GM21737 (cell line): ENCODE measurements around the gene CEP41.
"Not testable (repeated sequence)": the region's sequence is repeated elsewhere in the genome, so short reads cannot be mapped to it uniquely, and the experiment has no call there.

Source experiments
- ATAC-seq: cut with Tn5 transposase; IDR thresholded peaks from one replicate; pipeline ENCODE4 v1.9.1; 2021; ENCODE audit warnings: mild to moderate bottlenecking, moderate library complexity; ENCODE audit not compliant: unreplicated experiment

The CEP41 gene

DNA sequence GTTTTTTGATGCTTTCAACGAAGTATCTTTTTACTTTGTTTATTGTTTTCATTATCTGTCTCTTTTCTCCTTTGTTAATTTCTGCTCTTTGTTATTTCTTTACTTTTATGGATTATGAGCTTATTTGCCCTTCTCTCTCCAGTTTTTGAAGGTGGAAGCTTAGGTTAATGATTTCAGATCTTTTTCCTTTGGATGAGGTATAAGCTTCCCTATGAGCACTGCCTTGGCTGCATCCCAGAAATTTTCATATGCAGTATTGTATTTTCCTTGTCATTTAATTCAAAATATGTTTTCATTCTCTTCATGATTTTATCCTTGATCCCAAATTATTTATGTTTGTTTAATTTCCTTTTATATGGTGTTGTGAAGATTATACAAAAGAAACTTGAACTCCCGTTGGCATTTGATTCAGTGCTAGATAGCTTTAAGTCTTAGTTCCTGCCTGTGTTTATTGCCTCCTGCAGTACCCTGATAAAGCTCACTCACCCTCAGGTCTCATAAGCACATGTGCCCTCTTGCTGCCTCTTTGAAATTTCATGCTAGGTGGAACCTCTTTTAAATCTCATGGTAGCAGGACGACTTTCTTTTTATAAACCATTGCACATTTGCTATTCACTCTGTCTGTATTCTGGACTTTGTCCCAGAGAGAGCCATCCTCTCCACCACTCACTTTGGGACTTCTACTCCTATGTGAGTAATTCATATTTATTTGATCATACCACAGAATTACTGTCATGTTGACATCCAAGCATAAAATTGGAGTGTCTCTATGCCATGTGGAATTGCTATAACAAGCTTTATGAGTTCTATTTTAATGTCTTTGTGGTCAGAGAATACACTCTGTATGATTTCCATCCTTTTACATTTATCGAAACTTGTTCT, 23.0 kb upstream of the CEP41 start:
- ATAC-seq = no peak

DNA sequence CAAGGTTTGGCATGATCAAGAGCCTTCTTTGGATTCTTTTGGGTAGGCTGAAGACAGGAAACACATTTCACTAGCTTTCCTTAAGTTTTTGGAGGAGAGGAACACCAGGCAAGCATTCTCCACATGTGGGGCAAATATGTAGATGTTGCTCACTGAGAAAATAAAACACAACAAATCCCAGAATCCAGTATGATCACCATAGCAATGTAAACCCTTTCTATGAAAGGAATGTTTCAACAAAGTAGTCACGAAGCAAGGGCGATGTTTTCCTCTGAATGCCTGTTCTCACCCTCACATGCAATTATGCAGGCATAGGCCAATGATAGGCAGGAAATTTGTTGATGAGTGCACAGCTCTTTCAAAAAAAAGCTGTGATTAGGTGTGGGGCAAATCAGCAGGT, 20.5 kb upstream of the CEP41 start:
- ATAC-seq = no peak

DNA sequence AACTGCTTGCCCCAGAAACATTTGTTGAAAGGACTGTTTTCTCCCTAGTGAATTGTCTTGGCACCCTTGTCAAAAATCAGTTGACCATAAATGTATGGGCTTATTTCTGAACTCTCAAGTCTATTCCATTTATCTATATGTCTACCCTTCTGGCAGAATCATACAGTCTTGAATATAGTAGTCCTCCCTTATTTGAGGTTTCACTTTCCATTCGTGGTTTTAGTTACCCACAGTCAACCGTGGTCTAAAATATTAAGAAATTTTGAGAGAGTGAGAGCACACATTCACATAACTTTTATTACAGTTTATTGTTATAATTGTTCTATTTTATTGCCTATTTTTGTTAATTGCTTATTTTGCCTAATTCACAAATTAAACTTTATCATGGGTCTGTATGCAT, 17.4 kb upstream of the CEP41 start:
- no peak for ATAC-seq

DNA sequence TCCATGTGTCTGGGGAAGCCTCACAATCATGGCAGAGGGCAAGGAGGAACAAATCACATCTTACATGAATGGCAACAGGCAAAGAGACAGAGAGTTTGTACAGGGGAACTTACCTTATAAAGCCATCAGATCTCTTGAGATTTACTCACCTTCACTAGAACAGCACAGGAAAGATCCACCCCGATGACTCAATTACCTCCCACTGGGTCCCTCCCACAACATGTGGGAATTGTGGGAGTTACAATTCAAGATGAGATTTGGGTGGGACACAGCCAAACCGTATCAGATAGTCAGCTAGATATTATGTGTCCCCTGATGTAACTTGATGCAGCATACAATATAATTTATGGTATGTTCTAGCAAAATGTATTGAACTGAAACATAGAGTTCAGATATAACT, 14.1 kb upstream of the CEP41 start:
- ATAC-seq = no peak

DNA sequence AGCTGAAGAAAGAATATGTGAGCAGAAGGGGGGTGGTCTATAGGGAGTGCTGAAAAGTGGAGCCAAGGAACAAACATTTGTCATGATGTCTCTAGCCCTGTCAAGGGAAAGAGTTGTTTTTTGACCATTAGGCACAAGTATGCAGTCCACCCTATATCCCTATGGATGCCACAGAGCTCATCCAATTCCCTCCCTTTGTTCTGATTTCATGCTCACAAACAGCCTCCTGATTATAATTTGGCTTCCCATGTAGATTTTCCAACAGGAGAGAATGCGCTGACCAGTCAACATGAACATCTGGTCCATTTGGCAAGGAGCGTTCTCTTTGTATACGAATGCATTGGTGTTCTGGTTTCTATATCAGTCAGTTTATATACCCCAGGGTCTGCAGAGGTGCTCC, 12.1 kb upstream of the CEP41 start:
- ATAC-seq = no peak

DNA sequence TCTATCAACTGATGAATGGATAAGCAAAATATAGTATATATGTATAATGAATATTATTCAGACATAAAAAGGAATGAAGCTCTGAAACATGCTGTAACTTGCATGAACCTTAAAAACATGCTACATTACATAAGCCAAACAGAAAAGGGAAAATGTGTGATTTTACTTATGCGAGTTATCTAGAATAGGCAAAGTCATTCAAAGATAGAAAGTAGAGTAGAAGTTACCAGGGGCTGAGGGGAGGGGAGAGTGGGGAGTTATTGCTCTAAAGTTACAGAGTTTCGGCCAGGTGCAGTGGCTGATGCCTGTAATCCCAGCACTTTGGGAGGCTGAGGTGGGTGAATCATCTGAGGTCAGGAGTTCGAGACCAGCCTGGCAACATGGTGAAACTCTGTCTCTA, 10.5 kb upstream of the CEP41 start:
- ATAC-seq = not testable (repeated sequence)

DNA sequence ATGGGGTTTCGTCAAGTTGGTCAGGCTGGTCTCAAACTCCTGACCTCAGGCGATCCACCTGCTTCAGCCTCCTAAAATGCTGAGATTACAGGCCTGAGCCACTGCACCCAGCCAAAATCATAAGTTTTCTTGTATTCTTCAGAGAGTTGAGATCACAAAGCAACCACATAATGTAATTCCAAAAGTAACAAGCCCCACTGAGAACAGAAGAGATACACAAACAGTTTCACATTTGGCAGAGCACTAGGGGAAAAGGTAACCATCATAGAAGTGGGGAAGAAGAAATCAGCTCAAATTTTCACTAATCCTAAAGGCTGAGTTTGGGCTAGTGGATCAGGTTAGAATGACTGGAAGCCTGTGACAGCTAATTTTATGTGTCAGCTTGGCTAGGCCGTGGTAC, 5.4 kb upstream of the CEP41 start:
- no peak for ATAC-seq

DNA sequence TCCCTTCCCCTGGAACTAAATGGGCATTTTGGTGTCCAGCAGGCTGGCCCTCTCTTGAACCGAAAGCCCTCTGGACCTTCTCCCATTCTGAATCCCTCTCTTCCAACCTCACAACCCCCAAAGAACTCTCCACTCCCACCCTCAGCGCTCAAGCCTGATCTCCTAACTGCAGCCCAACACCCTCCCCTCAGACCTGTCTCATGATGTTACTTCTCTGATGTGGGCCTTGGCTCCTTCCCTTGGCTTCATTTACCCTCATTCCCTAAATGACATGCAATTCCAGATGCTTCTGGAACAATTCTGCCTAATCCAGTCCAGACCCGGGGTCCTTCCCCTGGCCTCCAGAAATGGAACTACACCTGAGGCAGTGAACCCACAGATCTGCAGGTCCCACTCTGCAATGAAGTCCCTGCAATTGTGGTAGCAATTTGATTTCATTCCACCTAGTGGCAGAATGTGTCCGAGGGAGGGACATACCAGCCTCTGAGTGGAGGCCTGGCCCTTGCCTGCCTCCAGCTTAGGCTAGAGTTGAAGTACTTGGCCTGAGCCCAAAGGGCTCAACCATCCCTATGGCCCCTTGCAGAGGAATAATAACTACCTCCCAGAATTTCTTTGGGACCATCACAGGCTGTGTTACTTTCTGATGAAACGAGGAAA, 4.1 kb upstream of the CEP41 start:
- ATAC-seq = no peak

DNA sequence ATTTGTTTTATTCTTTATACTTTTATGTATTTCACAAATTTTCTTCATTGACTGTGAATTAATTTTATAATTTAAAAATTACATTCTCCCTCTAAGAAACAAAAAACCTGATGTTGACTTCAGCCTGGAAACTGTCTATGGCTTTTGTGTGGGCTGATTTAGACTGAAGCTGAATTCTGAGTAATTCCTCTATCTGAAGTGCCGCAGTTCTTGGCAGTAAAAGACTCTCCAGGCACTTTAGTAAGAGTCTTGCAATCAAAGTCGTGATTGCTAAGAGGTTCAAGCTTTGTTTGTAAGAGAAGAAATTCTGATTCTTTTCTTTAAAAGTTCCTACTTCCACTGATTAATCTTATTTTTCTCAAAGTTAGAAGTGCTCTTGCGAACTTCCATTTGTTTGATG, 3.4 kb upstream of the CEP41 start:
- no peak for ATAC-seq

DNA sequence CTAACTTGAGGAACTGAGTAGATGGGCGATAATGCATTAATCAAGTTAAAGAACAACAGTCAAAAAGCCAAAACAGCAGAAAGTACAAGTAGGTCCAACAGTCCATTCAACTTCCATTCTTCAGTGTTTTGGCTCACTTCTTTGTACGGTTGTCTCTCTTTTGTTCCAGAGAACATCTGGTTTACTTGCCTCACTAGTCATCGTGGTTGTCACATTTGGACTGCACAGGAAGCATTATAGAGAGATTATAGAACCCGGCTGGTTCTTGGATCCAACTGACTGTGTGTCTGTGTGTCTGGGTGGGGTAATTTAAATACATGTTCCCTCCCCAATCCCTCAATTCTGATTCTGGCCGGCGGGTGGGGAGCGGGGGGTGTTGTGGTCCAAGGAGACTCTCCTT, 1.8 kb upstream of the CEP41 start:
- ATAC-seq = no peak

DNA sequence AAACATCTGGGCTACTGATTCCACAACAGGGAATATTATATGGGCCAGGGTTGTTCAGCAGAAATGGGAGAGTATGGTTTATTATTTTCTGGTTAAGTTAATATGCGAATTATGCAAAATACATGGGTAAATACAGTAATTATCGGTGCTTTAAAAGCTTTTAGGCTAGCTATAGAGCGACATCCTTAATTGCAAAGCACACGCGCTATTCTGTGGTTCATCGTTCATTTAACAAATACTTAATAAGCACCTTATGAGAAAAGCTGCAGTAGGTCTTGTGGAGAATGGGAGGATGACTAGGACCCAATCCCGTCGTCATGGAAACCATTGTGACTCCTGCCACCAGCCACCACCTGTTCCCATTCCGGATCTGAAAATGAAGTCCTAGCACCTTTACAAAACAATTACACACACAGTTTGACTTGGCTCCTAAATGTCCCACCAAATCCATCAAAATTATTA, 623 bp upstream of the CEP41 start:
- no peak for ATAC-seq

DNA sequence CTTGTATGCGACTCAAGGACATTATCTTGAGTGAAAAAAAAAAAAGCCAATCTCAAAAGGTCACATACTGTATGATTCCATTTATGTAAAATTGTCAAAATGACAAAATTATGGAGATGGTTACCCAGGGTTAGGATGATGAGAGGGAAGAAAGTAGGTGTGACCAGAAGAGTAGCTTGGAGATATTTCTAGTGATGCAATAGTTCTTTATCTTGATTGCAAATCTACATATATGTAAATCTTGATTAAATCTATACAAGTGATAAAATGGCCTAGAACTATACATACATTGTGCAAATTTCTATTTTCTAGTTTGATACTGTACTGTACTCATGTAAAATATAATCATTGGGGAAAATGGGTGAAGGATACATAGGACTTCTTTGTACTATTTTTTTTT, 4.6 kb downstream of the CEP41 start:
- no peak for ATAC-seq

DNA sequence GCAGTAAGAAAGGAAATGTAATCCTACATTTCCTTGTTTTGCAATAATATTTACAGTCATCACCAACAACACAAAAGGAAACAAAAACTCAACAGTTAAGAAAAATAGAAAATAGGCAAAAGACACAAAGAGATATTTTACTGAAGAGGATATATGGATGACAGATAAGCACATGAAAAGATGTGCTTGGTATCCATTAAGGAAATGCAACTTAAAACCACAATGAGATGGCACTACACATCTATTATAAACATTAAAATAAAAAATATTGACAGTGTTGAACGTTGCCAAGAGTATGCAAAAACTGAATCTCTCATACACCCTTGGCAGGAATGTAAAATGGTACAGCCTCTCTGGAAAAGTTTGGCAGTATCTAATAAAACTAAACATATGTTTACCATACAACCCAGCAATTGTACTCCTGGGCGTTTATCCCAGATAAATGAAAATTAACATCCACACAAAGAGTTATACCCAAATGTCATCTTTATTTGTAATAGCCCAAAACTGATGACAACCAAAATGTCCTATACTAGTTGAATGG, 5.4 kb downstream of the CEP41 start:
- no peak for ATAC-seq

DNA sequence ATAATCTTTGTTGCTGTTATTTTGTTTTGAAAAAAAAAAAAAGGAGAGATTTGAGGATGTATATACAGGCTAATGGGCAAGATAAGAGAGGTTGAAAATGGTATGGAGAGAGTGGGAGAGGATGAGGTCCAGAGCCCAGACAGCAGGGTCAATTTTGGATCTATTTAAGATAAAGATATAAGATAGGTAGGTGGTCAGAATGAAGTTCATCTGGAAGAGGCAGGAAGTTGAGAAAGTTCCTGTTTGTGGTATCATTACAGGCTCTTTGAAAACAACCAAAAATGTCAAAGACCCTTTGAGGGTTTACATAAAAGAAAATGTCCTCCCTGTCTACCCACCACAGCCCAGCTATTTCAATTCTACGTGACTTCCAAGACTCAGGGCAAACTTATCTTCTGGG, 7.5 kb downstream of the CEP41 start:
- ATAC-seq = no peak

DNA sequence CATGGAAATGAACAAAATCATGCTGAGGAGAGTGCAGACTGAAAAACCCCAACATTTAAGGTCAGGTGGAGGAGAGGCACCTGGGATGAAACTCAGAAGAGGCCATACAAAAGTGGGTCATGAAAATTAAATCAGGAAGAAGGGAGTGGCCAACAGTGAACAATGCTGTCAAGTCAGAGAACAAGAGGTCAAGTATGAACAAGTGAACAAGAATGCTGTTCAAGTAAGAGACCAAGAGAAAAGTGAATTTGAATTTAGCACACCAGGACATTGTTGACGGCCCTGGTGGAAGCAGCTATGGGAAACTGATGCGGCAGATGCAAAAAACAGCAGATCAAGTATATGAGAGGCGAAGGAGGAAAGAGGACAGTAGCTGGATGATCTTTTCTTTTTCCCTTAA, 7.9 kb downstream of the CEP41 start:
- ATAC-seq = no peak

DNA sequence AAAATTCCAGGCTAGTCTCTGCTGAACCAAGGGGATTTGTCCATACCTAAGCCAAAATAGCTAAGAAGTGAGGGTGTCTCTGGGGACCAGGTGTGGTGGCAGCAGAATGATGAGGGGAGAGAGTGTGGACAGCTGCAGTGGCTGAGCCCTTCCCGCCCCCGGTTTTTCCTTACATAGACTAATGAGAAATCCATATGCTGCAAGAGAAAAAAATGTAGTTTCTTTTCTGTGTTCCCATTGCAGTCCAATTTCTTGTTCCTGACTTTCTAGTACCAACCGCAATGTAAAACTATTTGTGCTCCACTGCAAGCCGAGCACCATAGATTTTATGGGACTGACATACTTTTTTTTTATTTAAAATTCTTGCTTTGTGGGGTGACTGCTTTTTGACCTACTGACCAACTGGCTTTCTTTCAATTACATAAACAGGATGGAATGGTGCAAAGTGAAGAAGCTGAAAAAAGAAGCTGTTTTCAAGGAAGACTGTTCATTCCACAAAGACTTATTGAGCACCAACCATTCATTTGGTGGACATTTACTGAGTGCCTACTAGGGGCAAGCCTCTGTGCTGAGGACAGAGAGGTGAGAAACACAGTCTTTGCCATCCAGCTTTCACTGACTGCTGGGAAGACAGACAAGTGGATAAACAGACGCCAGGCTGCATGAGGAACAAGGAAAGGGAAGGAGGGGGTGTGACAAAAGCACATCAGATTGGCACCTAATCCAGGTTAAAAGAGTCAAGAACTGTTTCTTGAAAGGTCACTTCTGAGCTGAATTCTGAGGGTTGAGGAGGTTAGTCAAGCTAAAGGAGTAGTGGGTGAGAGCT, 9.8 kb downstream of the CEP41 start:
- ATAC-seq = no peak

DNA sequence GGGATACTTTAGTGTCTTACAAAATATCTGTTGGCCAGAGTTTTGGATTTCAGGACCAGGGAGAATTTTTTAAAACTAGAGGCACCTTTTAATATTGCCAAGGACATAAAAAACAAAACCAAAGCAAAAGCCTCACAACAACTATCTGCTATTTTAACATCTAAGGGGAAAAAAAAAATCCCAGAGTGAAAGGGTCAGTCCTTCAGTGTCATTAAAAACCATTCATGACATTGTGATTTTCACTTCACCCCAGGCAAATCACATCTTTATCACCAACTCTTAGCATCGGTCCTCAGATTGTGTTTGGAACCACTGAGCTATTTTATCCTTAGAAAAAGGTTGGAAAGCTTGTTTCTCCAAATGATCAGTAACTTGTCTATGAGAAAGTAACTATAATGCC, 10.7 kb downstream of the CEP41 start:
- ATAC-seq = no peak

DNA sequence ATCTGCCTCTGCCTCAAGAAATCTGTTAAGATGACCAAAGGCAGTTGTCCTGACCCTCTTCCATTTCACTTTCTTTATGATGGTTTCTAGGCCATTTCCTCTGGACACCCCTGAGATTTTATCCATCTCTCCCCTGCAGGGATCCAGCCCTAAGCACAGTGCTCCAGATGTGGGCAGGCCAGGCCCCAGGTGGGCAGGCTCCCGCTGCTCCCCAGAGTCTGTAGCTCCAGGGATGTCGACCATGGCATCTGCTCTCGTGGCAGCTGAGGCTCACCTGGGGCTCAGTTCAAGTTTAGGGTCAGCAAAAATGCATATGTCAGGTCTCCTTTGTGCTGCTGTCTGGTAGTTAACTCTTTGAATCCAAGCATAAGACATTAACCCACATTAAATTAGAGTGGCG, 11.8 kb downstream of the CEP41 start:
- ATAC-seq = no peak

DNA sequence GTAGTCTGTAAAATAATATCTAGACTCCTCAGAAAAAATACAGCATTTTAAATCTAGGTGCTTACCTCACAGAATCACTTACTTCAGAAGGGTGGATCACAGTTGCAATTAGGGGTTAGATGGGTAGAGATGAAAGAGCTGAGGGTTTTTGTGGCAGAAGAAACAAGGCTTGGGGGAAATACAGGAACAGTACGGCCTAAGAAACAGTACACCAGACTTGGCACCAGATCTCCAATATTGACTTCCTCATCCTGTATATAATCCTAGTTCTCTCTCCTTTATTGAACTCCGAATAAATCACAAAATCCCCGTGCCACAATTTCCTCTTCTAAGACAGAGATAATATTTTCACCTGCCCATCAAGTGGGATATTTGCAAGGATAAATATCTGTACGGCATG, 14.3 kb downstream of the CEP41 start:
- no peak for ATAC-seq

DNA sequence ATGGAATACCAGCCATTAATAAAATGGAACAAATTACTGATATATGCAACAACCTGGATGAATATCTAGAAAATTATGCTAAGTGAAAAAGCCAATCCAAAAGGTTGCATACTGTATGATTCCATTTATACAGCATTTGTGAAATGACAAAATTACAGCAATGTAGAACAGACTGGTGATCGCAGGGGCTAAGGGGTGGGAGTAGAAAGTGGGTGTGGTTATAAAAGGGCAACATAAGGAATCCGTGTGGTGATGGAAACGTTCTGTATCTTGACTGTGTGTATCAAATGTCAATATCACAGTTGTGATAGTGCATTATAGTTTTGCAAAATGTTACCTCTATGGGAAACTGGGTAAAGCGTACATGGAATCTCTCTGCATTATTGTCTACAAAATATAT, 15.0 kb downstream of the CEP41 start:
- no peak for ATAC-seq

DNA sequence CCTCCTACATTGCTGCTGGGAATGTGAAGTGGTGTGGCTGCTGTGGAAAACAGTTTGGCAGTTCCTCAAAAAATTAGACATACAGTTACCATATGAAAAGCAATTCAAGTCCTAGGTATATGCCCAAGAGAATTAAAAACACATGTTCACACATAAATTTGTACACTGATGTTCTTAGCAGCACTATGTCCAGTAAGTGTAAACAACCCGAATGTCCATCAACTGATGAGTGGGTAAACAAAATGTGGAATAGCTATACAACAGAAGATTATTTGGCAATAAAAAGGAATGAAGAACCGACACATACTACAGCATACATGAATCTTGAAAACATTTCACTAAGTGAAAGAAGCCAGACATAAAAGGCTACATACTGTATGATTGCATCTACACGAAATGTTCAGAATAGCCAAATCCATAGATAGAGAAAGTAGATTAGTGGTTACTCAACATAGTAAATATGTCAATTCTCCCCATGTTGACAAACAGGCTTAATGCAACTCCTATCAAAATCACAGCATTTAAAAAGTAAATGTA, 17.2 kb downstream of the CEP41 start:
- ATAC-seq = no peak
